Heart left ventricle (tissue), 16 donors: ENCODE measurements around the gene NAPB. TPM values are rescaled to one million over a fixed set of nuclear protein-coding genes. Genes with fewer than 3 reads are reported as not detected.

ENCODE experiments used
- ATAC-seq, 4 donors: fragments of 200-7000 bp; cut with Tn5 transposase; one replicate each; pipeline ENCODE4 v1.9.1; 2020 to 2022; ENCODE audit warnings: moderate library complexity in 4 of 4, mild to moderate bottlenecking in 3 of 4, moderate number of reproducible peaks in 1 of 4
- DNase-seq, 5 donors: peaks; one replicate each; pipeline ENCODE4 v3.0.0-alpha.2; 2020
- H3K27ac ChIP-seq, 12 donors: fragments of 200-600 bp; sonication (generic) in 4 of 12; one replicate each; pipeline versions ENCODE4 v1.5.0 to v1.8.0; 2016 to 2022; ENCODE audit warnings: mild to moderate bottlenecking in 2 of 12
- H3K27me3 ChIP-seq, 9 donors: fragments of 200-600 bp; sonication (generic) in 2 of 9; one replicate each; pipeline versions ENCODE4 v1.5.1 to v1.8.0; 2016 to 2022; ENCODE audit warnings: mild to moderate bottlenecking in 3 of 9
- H3K36me3 ChIP-seq, 9 donors: fragments of 200-600 bp; sonication (generic) in 2 of 9; one replicate each; pipeline versions ENCODE4 v1.5.0 to v1.8.0; 2018 to 2022; ENCODE audit warnings: mild to moderate bottlenecking in 2 of 9
- H3K4me1 ChIP-seq, 12 donors: fragments of 200-600 bp; sonication (generic) in 4 of 12; one replicate each; pipeline versions ENCODE4 v1.5.0 to v1.8.0; 2016 to 2022; ENCODE audit warnings: mild to moderate bottlenecking in 3 of 12
- H3K4me3 ChIP-seq, 12 donors: fragments of 200-600 bp; sonication (generic) in 4 of 12; one replicate each; pipeline versions ENCODE4 v1.5.0 to v1.8.0; 2017 to 2022; ENCODE audit warnings: mild to moderate bottlenecking in 9 of 12, moderate library complexity in 4 of 12
- H3K9me3 ChIP-seq, 12 donors: fragments of 200-600 bp; sonication (generic) in 4 of 12; one replicate each; pipeline versions ENCODE4 v1.5.0 to v1.8.0; 2016 to 2022; ENCODE audit warnings: mild to moderate bottlenecking in 1 of 12
- CTCF ChIP-seq, 12 donors: fragments of 200-600 bp; sonication (generic) in 4 of 12; IDR thresholded peaks; one replicate each; pipeline versions ENCODE4 v1.5.0 to v1.8.0; 2018 to 2022; ENCODE audit warnings: antibody characterized with exemption in 12 of 12, mild to moderate bottlenecking in 5 of 12
- POLR2A ChIP-seq, 2 donors: fragments of 450-650 bp; IDR thresholded peaks; one replicate each; pipeline ENCODE4 v1.6.1; 2017; ENCODE audit warnings: antibody characterized with exemption in 2 of 2, mild to moderate bottlenecking in 2 of 2, moderate library complexity in 2 of 2
- WGBS, 4 donors: extraction: QIAGEN DNeasy Blood & Tissue Kit in 2 of 4; methylation state at CpG; one replicate each; pipeline versions ENCODE4 v1.1.5 to v1.1.7; 2013 to 2018; 5-methylcytosine and 5-hydroxymethylcytosine counted together
- intact Hi-C, 10 donors: fragments of 100-400 bp; cut with DNase I; formaldehyde crosslinking; loops; one replicate each; pipeline versions ENCODE4 v1.11.1 to v1.14.2; 2022
- polyA plus RNA-seq, 2 donors: library from polyadenylated mRNA; stranded (reverse); fragments of 200-250 nt; gene quantifications; one replicate each; pipeline ENCODE4 v1.2.3, GENCODE V29; 2013
- total RNA-seq, 9 donors: library from RNA; depleted of rRNA in 2 of 9; stranded (reverse); fragments of >200 nt in 2 of 9; fragmentation: NEBNext Ultra II Directional in 3 of 9; extraction: Animal tissue kit (Norgen Biotek cat#: 25700) in 3 of 9; gene quantifications; one replicate each; pipeline versions ENCODE4 v1.1.0 to v1.2.4, GENCODE V29; 2016 to 2023
- donor health status: ischemic (EF 13 %, LVEDD 7.1; RV severe dilation, severe dysfunction).
- donor health status: healthy with polysubstance abuse.
- donor health status: DM: no; HTN: yes; CAD: no.
- donor health status: DM: no; HTN: no; CAD: no.
- donor health status: ischemic (EF 25% LVEDD 6.9; RV normal size, moderate dysfunction).
- donor health status: ischemic (EF 25% LVEDD 5.7; RV mildly dilated, moderate dysfunction).
- donor health status: healthy.
- donor health status: DM: yes; HTN: yes; CAD: no.
- donor health status: ischemic (EF 35%, LVEDD 5.7; RV mildly dilated, moderate dysfunction).
- donor health status: nonischemic (EF 11% LVEDD 7.7; RV severe dilation, severe dysfunction).
- donor health status: DM: yes; HTN: yes; CAD: no.
- donor health status: PGD.
- donor health status: ischemic (EF 29% LVEDD 5.4; RV normal size, mild dysfunction).
- donor health status: nonischemic (EF 23%, LVEDD 6.1; RV moderate dilation, normal function).

Gene NAPB
- total and polyA plus RNA-seq, 11 donors, result 2.8 to 8.4 (median 4.7) TPM

- 65 to 82% (median 80%) methylated on average over 5 of the region's 5 CpGs for WGBS, 4 donors
- TF ChIP-seq POLR2A (IDR thresholded peaks at IDR 0.05) (no peak), CTCF (IDR thresholded peaks at IDR 0.05) (no peak)
- H3K36me3 ChIP-seq, result no peaks in the 10 kb centered on the region
- ATAC-seq (no peak), DNase-seq (no peak)
- intact Hi-C loops, result no loop called here
- H3K9me3 ChIP-seq, result no peaks in the 10 kb centered on the region
- H3K4me1 ChIP-seq, result peaks cover 0 to 11% (median 0%) of the 10 kb centered on the region in 12 donors
- H3K27me3 ChIP-seq, result no peaks in the 10 kb centered on the region
- no peak overlapping the region for H3K4me3 ChIP-seq
- H3K27ac ChIP-seq, result no peak overlapping the region
Observed at GRCh38 chr20:23438661-23439060, 17.4 kb upstream of the NAPB start.

GRCh38 chr20:23437126-23437899 lies 16.0 kb upstream of the NAPB start:
- 86 to 94% (median 88%) methylated on average over 9 of the region's 9 CpGs for WGBS, 4 donors
- Histone ChIP-seq H3K4me3 (no peak overlapping the region), H3K27ac (no peak overlapping the region), H3K4me1 (peaks cover 0 to 11% (median 0%) of the 10 kb centered on the region in 12 donors), H3K9me3 (no peaks in the 10 kb centered on the region), H3K27me3 (no peaks in the 10 kb centered on the region), H3K36me3 (no peaks in the 10 kb centered on the region)
- no peak for DNase-seq
- intact Hi-C loops, result no loop called here
- no peak for ATAC-seq
- no peak for TF ChIP-seq POLR2A (IDR thresholded peaks at IDR 0.05)
- TF ChIP-seq CTCF (IDR thresholded peaks at IDR 0.05), result no peak

GRCh38 chr20:23436681-23437080 lies 15.4 kb upstream of the NAPB start:
- no peak overlapping the region for H3K27ac ChIP-seq
- WGBS, 4 donors, result 33 to 45% (median 40%) methylated on average over 3 of the region's 3 CpGs
- ATAC-seq (peak in 2 of 4 donors; percentile 20 to 65), DNase-seq (no peak)
- TF ChIP-seq CTCF (IDR thresholded peaks at IDR 0.05) (no peak), POLR2A (IDR thresholded peaks at IDR 0.05) (no peak)
- peaks cover 0 to 11% (median 0%) of the 10 kb centered on the region in 12 donors for H3K4me1 ChIP-seq
- intact Hi-C loops, result no loop called here
- H3K36me3 ChIP-seq, result no peaks in the 10 kb centered on the region
- H3K9me3 ChIP-seq, result no peaks in the 10 kb centered on the region
- no peaks in the 10 kb centered on the region for H3K27me3 ChIP-seq
- no peak overlapping the region for H3K4me3 ChIP-seq

GRCh38 chr20:23435626-23436539 lies 14.6 kb upstream of the NAPB start:
- Histone ChIP-seq H3K27ac (no peak overlapping the region), H3K27me3 (no peaks in the 10 kb centered on the region), H3K36me3 (no peaks in the 10 kb centered on the region), H3K4me1 (peaks cover 0 to 11% (median 0%) of the 10 kb centered on the region in 12 donors), H3K9me3 (no peaks in the 10 kb centered on the region), H3K4me3 (no peak overlapping the region)
- ATAC-seq, result peak in 3 of 4 donors; percentile 26 to 53 (median 39)
- TF ChIP-seq CTCF (IDR thresholded peaks at IDR 0.05) (no peak), POLR2A (IDR thresholded peaks at IDR 0.05) (no peak)
- intact Hi-C loops, result no loop called here
- 74 to 81% (median 77%) methylated on average over 11 of the region's 11 CpGs for WGBS, 4 donors
- DNase-seq, result no peak
